ENCODE results near the gene CRHR1.

Gene CRHR1

DNA sequence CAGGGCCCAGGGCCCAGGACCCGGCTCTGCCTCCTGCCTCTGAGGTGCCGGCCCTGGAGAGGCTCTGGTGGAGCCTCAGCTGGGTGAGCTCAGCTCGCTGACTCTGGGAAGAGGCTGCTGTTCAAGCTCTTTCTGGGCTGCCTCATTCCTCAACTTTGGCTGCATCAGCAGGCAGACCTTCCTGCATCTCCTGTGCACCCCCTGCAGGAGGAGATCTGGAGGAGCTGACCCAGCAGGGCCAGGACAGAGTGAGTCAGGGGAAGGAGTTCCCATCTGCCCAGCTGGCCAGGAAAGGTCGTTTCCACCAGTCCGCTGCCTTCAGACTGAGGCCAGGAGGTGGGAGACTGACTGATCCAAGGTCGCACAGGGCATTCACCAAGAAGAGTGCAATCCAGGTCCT is 10.7 kb downstream of the CRHR1 start:
- no peaks in the 10 kb centered on the region for H3K9me3 ChIP-seq (ENCODE audit: insufficient read depth, low read length, severe bottlenecking)
- H3K4me3 ChIP-seq (ENCODE audit: low read depth in 1 of 2, low read length in 2 of 2), result no peak overlapping the region
- peaks cover 3% of the 10 kb centered on the region for H4K20me1 ChIP-seq (ENCODE audit: insufficient read depth, low read length)
- peaks cover 41% of the 10 kb centered on the region for H3K27me3 ChIP-seq (ENCODE audit: insufficient read depth, low read length, poor library complexity)
- TF ChIP-seq EZH2 (IDR thresholded peaks at IDR 0.05; ENCODE audit: borderline replicate concordance, low read depth, low read length, severe bottlenecking), result no peak
- TF ChIP-seq, protein P1, sequence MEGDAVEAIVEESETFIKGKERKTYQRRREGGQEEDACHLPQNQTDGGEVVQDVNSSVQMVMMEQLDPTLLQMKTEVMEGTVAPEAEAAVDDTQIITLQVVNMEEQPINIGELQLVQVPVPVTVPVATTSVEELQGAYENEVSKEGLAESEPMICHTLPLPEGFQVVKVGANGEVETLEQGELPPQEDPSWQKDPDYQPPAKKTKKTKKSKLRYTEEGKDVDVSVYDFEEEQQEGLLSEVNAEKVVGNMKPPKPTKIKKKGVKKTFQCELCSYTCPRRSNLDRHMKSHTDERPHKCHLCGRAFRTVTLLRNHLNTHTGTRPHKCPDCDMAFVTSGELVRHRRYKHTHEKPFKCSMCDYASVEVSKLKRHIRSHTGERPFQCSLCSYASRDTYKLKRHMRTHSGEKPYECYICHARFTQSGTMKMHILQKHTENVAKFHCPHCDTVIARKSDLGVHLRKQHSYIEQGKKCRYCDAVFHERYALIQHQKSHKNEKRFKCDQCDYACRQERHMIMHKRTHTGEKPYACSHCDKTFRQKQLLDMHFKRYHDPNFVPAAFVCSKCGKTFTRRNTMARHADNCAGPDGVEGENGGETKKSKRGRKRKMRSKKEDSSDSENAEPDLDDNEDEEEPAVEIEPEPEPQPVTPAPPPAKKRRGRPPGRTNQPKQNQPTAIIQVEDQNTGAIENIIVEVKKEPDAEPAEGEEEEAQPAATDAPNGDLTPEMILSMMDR (IDR thresholded peaks at IDR 0.05; ENCODE audit: borderline replicate concordance, extremely low read depth, low read length, poor library complexity, severe bottlenecking), result no peak
- no peak overlapping the region for H3K4me2 ChIP-seq (ENCODE audit: insufficient read depth, low read length)
- H3K4me1 ChIP-seq (ENCODE audit: insufficient read depth, low read length), result no peaks in the 10 kb centered on the region
- H3K9ac ChIP-seq (ENCODE audit: low read depth, low read length), result no peak overlapping the region
- DNase-seq (no peak), ATAC-seq (ENCODE audit: insufficient read depth, low read depth) (no peak)
- no peaks in the 10 kb centered on the region for H3K79me2 ChIP-seq (ENCODE audit: insufficient read depth, low read length)
- H3K27ac ChIP-seq (ENCODE audit: low read length), result no peak overlapping the region
- H2AFZ ChIP-seq (ENCODE audit: low read depth, low read length), result no peak overlapping the region
- no peaks in the 10 kb centered on the region for H3K36me3 ChIP-seq (ENCODE audit: insufficient read depth, low read length)

DNA sequence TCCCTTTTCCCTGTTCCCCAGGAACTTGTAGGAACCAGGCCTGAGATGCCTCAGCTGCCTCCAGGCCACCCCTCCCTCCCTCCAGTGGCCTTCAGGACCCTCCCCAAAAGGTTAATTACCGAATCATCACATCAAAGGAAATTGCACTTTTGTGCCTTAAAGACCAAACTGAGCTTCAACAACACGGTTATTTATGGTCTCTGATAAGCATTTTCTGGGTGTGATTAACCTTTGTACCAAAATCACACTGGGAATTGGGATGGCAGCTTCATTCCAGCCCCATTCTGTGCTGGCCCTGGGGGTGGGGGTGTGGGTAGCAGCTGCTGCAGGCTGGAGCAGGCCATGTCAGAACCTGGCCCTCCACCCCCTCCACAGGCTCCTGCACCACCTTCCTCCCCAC is 16.7 kb downstream of the CRHR1 start:
- no peak overlapping the region for H3K27ac ChIP-seq (ENCODE audit: low read length)
- H3K4me3 ChIP-seq (ENCODE audit: low read depth in 1 of 2, low read length in 2 of 2), result no peak overlapping the region
- TF ChIP-seq, protein P1 (IDR thresholded peaks at IDR 0.05; ENCODE audit: borderline replicate concordance, extremely low read depth, low read length, poor library complexity, severe bottlenecking), result no peak
- no peak for TF ChIP-seq EZH2 (IDR thresholded peaks at IDR 0.05; ENCODE audit: borderline replicate concordance, low read depth, low read length, severe bottlenecking)
- peaks cover 48% of the 10 kb centered on the region for H3K27me3 ChIP-seq (ENCODE audit: insufficient read depth, low read length, poor library complexity)
- no peaks in the 10 kb centered on the region for H3K79me2 ChIP-seq (ENCODE audit: insufficient read depth, low read length)
- no peaks in the 10 kb centered on the region for H3K4me1 ChIP-seq (ENCODE audit: insufficient read depth, low read length)
- H2AFZ ChIP-seq (ENCODE audit: low read depth, low read length), result no peak overlapping the region
- H3K9ac ChIP-seq (ENCODE audit: low read depth, low read length), result no peak overlapping the region
- H3K36me3 ChIP-seq (ENCODE audit: insufficient read depth, low read length), result no peaks in the 10 kb centered on the region
- DNase-seq (no peak), ATAC-seq (ENCODE audit: insufficient read depth, low read depth) (no peak)
- H3K4me2 ChIP-seq (ENCODE audit: insufficient read depth, low read length), result no peak overlapping the region
- peaks cover 10% of the 10 kb centered on the region for H4K20me1 ChIP-seq (ENCODE audit: insufficient read depth, low read length)
- H3K9me3 ChIP-seq (ENCODE audit: insufficient read depth, low read length, severe bottlenecking), result no peaks in the 10 kb centered on the region

DNA sequence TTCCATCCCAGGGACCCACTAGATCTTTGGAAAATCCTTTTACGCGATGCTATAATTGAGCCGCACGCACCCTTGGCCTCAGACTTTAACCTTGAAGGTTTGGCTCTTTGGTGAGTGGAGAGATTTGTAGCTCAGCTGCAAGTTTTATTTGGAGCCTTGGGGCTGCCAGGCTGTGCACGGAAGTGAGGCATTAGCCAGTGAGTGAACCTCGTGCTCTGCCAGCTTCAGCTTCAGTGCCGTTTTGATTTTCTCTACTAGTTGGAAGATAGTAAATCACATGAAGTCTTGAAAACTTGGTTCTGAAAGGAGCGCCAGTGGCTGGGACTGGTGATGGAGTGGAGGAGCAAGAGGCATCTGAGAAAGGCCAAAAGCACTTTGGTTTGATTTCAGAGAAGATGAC is 17.3 kb downstream of the CRHR1 start:
- H3K4me2 ChIP-seq (ENCODE audit: insufficient read depth, low read length), result no peak overlapping the region
- H3K9me3 ChIP-seq (ENCODE audit: insufficient read depth, low read length, severe bottlenecking), result no peaks in the 10 kb centered on the region
- no peak overlapping the region for H3K4me3 ChIP-seq (ENCODE audit: low read depth in 1 of 2, low read length in 2 of 2)
- H4K20me1 ChIP-seq (ENCODE audit: insufficient read depth, low read length), result peaks cover 10% of the 10 kb centered on the region
- no peak overlapping the region for H3K27ac ChIP-seq (ENCODE audit: low read length)
- no peak overlapping the region for H3K9ac ChIP-seq (ENCODE audit: low read depth, low read length)
- DNase-seq (no peak), ATAC-seq (ENCODE audit: insufficient read depth, low read depth) (no peak)
- no peaks in the 10 kb centered on the region for H3K4me1 ChIP-seq (ENCODE audit: insufficient read depth, low read length)
- H3K27me3 ChIP-seq (ENCODE audit: insufficient read depth, low read length, poor library complexity), result peaks cover 46% of the 10 kb centered on the region
- no peaks in the 10 kb centered on the region for H3K36me3 ChIP-seq (ENCODE audit: insufficient read depth, low read length)
- no peaks in the 10 kb centered on the region for H3K79me2 ChIP-seq (ENCODE audit: insufficient read depth, low read length)
- no peak overlapping the region; the same call in 1 of the 2 replicates for H2AFZ ChIP-seq (ENCODE audit: low read depth, low read length)
- no peak for TF ChIP-seq EZH2 (IDR thresholded peaks at IDR 0.05; ENCODE audit: borderline replicate concordance, low read depth, low read length, severe bottlenecking)
- TF ChIP-seq, protein P1 (IDR thresholded peaks at IDR 0.05; ENCODE audit: borderline replicate concordance, extremely low read depth, low read length, poor library complexity, severe bottlenecking), result no peak

DNA sequence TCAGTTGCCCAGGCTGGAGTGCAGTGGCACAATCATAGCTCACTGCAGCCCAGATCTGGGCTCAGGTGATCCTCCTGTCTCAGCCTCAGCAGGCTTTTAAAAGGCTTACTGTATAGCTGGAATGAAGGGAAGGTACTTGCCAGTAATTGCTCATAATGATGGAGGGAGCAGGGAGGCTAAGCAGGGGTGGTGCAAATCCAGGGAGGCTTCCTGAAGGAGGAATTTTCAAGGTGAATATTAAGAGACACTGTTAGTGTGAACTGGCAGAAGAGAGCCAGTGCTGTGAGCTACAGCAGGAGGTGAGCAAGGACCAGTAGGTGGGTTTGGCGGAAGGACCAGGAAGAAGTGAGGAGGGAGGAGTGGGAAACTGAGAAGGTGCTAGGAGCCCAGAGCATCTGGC is 24.7 kb downstream of the CRHR1 start:
- DNase-seq, result no peak
- H3K9ac ChIP-seq (ENCODE audit: low read depth, low read length), result no peak overlapping the region

More for the DNA sequence above, 24.7 kb downstream of the CRHR1 start:
- Histone ChIP-seq H3K4me1 (ENCODE audit: insufficient read depth, low read length) (no peaks in the 10 kb centered on the region), H4K20me1 (ENCODE audit: insufficient read depth, low read length) (no peaks in the 10 kb centered on the region; the same call in 1 of the 2 replicates), H3K4me2 (ENCODE audit: insufficient read depth, low read length) (no peak overlapping the region), H3K27ac (ENCODE audit: low read length) (no peak overlapping the region), H3K9me3 (ENCODE audit: insufficient read depth, low read length, severe bottlenecking) (no peaks in the 10 kb centered on the region), H2AFZ (ENCODE audit: low read depth, low read length) (no peak overlapping the region), H3K4me3 (ENCODE audit: low read depth in 1 of 2, low read length in 2 of 2) (no peak overlapping the region), H3K79me2 (ENCODE audit: insufficient read depth, low read length) (no peaks in the 10 kb centered on the region), H3K36me3 (ENCODE audit: insufficient read depth, low read length) (no peaks in the 10 kb centered on the region), H3K27me3 (ENCODE audit: insufficient read depth, low read length, poor library complexity) (peaks cover 15% of the 10 kb centered on the region)
- no peak for ATAC-seq (ENCODE audit: insufficient read depth, low read depth)
- TF ChIP-seq EZH2 (IDR thresholded peaks at IDR 0.05; ENCODE audit: borderline replicate concordance, low read depth, low read length, severe bottlenecking), result no peak
- TF ChIP-seq, protein P1 (IDR thresholded peaks at IDR 0.05; ENCODE audit: borderline replicate concordance, extremely low read depth, low read length, poor library complexity, severe bottlenecking), result no peak
